Esophagus muscularis mucosa (tissue), 3 donors: ENCODE measurements around the gene FAM181A.

ENCODE experiments used
- CTCF ChIP-seq, 3 experiments: fragments of 200-600 bp in 2 of 3; fragments of 450-650 bp in 1 of 3; sonication (generic) in 2 of 3; IDR thresholded peaks; one replicate each; pipeline ENCODE4 v1.5.1; 2017 to 2019; ENCODE audit warnings: antibody characterized with exemption in 3 of 3, mild to moderate bottlenecking in 2 of 3, moderate library complexity in 1 of 3
- POLR2AphosphoS5 ChIP-seq, 2 donors: sonication (generic); formaldehyde crosslinking; IDR thresholded peaks; one replicate each; pipeline ENCODE4 v1.6.1; 2017; ENCODE audit warnings: antibody characterized with exemption in 2 of 2

GRCh38 chr14:93929657-93930056 lies 2.5 kb downstream of the FAM181A start:
- TF ChIP-seq CTCF (IDR thresholded peaks at IDR 0.05): no peak
- TF ChIP-seq POLR2AphosphoS5 (IDR thresholded peaks at IDR 0.05): no peak
